Activated CD4-positive, alpha-beta T cell treated with anti-CD3 and anti-CD28 coated beads, Interleukin-10, Interleukin-2, amounts not matched to agents 100 ng/mL and 50 ng/mL, durations not matched to agents 16 hours and 8 hours (primary cell): Measurements from ENCODE around the gene RNF217.
"Not testable (repeated sequence)": the region's sequence is repeated elsewhere in the genome, so short reads cannot be mapped to it uniquely, and the experiment has no call there.

ENCODE experiments used
- DNase-seq: peaks from one replicate; pipeline ENCODE4 v3.0.0-alpha.2; 2020

RNF217 gene, protein sequence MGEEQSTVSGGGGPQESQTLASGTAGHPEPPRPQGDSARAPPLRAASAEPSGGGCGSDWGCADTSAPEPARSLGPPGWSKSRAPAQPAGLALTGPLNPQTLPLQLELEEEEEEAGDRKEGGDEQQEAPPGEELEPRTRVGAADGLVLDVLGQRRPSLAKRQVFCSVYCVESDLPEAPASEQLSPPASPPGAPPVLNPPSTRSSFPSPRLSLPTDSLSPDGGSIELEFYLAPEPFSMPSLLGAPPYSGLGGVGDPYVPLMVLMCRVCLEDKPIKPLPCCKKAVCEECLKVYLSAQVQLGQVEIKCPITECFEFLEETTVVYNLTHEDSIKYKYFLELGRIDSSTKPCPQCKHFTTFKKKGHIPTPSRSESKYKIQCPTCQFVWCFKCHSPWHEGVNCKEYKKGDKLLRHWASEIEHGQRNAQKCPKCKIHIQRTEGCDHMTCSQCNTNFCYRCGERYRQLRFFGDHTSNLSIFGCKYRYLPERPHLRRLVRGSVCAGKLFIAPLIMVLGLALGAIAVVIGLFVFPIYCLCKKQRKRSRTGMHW

DNA sequence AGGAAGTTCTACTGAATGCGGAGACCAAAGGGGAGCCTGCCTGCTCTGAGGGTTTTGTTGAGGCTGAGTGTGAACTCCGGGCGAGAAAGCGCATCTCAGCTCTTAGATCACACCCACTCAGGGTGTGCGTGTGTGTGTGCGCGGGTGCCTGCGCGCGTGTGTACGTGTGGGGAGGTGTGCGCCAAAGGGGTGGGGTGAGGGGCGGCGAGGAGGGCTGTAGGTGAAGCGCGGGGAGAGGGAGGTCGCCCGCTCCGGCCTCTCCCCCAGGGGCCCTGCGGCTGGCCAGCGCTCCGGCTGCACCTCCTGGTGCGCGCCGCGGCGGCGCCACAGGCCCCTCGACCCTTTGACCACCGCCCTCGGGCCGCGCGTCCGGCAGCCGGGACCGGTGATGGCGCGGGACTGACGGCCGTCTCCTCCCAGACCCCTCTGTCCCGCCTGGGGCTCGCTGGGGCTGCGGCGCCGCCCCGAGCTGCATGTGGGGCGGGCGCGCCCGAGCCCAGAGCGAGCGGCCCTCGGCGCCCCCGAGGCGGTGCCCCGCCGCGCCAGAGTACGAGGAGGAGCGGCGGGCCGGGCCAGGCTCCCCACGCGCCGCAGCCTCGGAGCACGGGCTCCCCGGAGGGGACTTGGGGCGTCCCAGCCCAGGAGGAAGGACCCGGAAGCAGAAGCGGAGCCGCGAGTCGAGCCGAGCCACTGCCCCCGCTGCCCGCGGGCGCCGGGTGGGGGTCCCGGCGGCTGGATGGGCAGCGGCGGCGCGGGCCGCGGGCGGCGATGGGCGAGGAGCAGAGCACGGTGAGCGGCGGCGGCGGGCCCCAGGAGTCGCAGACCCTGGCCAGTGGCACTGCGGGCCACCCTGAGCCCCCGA lies at the start of gene RNF217:
RNF217 (plus strand) TSS at position 661 of the 862 bp plus-strand sequence; CDS start at position 769, 108 bp downstream.
- peak; percentile 20 for DNase-seq

DNA sequence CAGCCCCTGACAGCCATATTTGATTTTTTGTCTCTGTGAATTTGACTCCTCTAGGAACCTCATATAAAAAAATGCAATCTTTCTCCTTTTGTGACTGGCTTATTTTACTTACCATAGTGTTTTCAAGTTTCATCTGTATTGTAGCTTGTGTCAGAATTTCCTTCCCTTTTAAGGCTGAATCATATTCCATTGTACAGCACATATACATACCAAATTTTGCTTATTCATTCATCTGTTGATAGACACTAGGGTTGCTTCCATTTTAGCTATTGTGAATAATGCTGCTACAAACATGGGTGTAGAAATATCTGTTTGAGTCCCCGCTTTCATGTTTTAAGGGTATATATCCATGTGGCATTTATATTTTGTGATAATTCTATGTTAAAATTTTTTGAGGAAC lies 49.2 kb upstream of the RNF217 start:
- DNase-seq: no peak

DNA sequence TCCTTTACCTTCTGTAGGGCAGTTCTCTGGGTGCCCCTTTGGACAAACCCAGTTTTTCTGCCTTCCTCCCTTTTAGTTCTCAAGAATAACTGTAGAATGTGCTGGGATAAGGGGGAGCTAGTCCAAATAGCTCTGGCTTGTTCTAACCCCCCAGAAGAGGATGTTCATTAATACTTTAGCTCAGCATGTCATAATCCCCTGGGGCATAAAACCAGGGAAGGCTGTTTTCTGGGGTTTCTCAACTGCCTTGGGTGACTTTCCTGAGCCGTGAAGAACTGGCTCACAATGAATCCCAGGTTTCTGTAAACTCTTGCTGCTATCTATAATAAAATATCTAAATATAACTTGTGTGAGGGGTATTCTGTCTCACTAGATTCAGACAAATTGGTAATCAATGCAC lies 44.5 kb upstream of the RNF217 start:
- no peak for DNase-seq

DNA sequence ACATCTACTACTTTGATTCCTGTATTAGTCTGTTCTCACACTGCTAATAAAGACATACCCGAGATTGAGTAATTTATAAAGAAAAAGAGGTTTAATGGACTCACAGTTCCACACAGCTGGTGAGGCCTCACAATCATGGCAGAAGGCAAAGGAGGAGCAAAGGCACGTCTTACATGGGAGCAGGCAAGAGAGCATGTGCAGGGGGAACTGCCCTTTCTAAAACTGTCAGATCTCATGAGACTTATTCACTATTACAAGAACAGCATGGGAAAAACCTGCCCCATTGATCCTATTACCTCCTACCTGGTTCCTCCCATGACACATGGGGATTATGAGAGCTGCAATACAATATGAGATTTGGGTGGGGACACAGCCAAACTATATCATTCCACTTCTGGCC lies 42.5 kb upstream of the RNF217 start:
- not testable (repeated sequence) for DNase-seq

DNA sequence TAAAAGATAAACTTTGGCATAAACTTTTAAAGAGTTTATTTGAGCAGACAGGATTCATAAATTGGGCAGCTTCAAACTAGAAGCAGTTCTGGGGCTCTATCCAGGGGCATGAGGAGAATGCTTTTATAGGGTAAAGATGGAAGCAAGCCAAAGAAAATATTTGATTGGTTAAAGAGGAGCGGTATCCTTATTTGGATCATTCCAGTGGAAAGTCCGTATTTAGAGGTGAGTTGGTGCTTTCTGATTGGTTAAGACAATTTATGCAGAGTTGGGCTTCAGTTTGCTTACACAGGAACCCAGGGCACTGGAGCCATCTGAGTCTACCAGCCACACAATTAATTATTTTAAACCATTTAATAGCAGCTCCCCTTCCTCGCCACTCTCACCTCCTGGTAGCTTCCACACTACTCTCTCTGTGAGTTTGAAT lies 37.9 kb upstream of the RNF217 start:
- DNase-seq: no peak

DNA sequence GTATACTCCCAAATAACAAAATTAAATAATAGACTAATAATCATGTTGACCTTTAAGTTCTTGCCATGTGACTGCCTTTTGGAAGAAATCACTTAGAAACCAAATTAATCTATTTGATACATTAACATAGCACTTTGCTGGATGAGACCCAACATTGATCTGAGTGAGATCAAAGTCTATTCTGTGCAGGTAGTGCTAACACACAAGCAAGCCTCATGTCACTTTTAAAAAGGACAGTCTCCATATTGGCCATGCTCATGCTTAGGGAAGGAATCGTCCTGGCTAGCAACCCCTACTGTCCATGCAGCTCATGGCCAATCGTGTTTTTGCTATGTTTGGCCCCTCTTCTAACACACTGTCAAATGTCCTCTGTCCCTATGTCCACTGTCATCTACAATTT lies 35.8 kb upstream of the RNF217 start:
- DNase-seq: no peak

DNA sequence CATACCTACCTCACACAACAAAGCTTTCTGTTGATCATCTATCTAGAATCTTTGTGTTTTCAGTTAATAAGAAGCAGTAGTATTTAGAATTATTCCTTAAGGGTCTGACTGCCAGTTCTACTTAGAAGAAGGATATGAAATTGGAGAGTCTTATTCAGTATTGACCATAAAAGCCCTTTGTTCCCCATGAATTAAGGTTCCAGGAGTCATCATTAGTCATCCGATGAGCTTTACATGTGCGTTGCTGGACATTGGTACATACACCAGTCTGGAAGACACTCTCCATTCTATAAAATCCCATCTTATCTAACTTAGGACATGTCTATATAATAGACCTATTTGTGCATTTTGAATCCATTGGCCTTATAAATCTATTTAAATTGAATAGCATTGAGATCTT lies 34.4 kb upstream of the RNF217 start:
- DNase-seq: no peak

DNA sequence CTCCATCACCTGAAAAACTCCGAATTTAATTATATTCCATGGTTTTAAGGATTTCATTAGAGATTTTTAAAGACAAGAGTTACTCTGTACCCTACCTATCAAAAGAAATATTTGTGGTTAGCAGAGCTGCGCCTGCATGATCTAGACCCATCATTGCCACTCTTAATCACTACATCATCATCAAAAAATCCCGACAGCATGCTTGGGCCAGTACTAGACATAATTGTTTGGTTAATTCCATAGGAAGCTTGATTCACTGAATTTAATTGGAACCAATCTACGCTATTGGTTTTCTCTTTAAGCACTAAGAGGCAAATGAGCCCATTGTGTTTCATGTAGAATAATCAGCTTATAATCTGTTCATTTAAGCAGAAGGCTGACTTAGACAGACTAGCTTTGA lies 33.4 kb upstream of the RNF217 start:
- no peak for DNase-seq

DNA sequence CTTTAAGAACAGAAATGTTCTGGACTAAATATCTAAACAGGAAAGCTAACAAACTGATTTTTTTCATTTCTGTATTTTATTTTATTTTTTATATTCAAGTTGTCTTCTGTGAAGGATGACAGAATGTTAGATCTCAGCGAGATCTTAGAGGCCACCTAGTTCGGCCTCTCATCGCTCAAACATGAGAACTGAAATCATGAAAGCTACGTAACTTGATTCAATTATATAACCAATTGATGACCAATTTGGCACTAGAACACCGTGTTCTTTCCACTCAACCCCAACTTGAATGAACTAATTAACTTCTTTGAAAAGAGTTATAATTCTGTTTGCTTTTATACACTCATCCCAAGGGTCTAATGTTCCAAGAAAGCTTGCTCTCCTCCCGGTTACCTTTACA lies 24.6 kb upstream of the RNF217 start:
- DNase-seq: no peak

DNA sequence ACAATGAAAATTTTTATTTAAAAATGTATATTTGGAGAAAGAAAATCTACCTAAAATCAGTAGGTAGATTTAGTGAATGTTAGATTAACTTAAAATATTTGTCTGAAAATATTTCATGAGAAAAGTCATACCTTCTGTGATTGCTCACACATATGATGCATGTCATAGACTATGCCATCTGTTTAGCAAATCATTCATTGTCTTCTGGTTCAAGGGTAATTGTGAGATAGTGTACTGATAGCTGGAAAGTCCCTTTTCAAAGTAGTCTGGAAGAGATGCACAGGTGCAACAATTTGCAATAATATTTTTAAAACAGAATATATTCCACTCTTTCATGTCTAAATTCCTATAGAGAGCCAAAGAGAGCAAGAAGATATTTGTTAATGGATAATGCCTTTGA lies 21.0 kb upstream of the RNF217 start:
- DNase-seq: no peak

DNA sequence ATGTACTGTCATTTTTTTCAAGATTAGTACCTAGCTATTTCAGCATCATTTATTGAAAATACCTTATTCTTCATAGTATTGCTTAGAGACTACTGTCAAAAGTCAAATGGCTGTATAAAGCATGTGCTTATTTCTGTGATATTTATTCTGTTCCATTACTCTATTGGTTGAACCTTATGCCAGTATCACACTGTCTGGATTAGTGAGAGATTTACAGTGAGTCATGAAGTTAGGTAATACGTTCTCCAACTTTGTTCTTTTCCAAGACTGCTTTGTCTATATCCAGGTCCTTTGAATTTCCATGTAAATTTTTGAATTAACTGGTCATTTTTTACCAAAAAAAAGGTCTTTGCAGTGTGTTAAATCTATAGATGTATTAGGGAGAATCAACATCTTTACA lies 18.6 kb upstream of the RNF217 start:
- DNase-seq: no peak

DNA sequence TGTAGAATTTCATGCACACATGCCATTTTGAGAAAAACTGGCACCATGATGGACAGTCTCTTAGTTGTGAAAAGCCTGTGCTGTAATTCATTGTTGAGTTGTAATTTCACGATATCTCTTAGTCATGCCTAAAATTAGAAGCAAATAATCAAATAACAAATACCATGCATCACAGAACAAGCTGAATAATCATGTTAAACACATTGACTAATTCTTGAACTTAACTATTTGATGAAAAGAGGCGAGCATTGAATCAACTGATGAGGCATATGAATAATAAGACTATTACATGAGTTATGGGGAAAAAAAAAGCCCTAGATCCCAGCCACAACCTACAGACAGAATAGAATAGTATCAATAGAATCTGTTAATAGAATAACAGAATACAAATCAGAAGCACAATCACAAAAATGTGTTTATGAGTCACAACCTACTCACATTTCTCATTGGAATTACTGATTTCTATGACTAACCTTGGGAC lies 14.2 kb upstream of the RNF217 start:
- DNase-seq: no peak

DNA sequence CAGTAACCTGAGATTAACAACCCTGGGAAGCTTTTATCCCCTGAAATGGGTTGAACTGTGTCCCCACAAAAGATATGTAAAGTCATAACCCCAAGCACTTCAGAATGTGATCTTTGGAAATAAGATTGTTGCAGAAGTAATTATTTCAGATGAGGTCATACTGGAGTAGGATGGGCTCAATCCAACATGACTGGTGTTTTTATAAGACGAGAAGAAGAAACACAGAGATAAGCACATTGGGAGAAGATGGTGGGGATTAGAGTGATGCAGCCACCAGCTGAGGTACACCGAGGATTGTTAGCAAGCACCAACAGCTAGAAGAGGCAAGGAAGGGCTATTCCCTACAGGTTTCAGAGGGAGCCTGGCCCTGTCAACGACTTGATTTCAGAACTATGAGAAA lies 12.5 kb upstream of the RNF217 start:
- DNase-seq: no peak

DNA sequence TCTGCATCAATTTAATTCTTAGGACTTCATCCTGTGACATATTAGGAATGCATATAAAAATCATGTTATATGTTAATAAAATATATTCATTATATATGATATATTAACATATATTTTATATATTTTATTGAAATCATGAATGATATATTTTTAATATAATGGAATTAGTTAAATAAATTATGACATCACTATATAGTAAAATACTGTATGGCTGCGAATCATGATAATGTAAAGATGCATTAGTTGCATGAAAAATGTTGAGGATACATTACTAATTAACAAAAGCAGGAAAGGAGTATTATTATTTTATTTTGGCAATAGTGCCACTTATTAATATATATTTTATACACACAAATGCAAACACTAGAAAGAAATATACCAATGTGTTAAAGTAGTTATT lies 8.4 kb upstream of the RNF217 start:
- DNase-seq: no peak

DNA sequence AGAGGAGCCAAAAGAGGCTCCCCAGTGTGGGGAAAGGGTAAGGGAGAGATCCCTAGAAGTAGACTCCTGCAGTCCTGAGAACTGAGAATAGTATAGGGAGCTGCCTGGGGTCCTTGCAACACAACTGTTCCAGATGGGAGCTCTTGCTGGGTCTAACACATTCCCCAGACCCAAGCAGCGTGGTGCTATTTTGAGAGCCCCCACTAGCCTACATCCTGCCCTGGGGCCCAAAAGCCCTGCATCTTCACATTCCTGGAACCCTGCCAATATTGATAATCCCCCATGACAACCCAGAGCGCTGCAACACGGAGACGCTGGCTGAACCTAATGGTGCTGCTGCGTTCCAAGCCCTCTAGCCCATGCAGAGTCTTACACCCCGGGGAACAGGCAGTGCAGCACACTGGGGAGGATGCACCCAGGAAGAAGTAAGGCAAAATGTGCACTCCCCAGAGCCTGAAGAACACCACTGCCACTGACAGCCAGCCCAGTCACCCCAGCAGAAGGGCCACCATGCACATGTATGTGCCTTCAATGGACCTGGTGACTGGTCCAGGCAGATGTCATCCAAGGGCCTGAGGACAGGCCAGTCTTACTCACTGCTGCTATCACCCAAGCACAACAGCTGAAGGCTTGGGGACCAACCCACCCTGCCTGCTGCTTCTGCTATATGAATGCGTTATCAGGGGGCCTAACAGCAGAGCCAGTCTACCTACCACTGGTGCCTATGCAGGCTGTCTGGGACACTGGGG lies 7.0 kb upstream of the RNF217 start:
- no peak for DNase-seq

DNA sequence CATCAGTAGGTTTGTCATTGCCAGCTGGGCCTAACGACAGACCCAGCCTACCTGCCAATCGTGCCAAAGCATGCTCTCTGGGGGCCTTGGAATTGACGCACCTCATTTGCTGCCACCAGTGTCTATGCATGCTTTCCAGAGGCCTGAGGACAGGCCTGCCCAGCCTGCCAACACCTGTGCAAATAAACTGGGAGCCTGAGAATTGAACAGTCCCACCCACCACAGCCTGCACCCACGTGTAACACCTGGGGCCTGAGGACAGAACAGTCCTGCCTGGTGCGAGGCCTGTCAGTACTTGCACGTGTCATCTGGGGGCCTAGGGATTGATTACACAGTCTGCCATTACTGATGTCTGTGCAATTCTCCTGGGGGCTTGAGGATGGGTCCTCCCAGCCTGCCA lies 6.2 kb upstream of the RNF217 start:
- no peak for DNase-seq

DNA sequence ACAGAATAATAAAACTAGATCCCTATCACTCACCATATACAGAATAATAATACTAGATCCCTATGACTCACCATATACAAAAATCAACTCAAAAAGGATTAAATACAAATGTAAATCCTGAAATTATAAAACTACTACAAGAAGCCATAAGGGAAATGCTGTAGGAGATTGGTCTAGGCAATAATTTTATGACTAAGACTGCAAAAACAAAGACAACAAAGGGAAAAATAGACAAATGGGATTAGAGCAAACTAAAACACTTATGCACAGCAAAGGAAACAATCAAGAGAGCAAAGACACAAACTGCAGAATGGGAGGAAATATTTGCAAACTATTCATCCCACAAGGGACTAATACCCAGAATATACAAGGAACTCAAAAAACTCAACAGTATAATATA lies 4.1 kb upstream of the RNF217 start:
- no peak for DNase-seq

DNA sequence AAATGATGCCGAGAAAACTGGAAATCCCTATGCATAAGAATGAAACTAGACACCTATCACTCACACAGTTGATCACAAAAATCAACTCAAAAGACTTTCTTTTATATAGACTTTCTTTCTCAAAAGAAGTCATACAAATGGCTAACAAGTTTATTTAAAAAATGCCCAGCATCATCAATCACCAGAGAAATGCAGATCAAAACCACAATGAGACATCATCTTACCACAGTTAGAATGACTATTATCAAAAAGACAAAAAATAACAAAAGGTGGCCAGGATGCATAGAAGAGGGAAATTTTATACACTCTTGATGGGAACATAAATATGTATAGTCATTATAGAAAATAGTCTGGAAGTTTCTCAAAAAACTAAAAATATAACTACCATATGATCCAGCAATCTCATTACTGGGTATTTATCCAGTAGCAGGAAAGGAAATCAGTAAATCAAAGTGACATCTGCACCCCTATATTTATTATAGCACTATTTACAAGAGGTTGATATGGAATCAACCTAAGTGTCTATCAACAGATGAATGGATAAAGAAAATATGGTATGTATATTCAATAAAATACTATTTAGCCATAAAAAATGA lies 3.4 kb upstream of the RNF217 start:
- peak; percentile 11 for DNase-seq

DNA sequence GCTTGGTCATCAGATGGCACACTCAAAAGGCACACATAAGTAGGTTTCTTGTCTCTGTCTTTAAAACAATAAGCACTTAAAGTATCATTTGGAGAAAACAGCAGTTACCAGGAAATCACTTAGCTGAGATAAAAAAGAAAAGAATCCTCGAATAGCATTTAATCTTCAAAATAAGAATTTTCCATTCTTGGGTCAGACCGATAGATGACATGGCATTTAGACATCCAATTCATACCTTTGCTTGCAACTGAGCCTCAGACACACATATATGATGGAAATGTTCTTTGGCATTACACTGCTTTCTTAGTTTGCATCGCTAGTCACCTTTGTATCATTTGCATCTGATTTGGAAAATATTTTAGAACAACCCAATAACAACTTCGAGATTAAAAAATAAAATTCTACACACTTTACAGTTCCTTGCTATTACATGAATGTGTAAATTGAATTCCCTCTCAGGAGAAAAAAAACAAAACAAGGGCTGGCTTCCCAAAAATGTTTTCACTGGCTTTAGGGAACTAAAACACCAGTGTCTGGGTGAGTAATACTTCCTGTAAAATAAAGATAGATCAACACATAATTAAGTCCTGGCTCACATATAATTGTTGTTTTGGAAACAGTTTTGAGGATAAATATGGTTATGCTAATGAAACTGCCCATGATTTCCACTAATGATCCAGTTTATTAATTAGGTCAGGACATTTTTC lies 1.3 kb upstream of the RNF217 start:
- DNase-seq: no peak

DNA sequence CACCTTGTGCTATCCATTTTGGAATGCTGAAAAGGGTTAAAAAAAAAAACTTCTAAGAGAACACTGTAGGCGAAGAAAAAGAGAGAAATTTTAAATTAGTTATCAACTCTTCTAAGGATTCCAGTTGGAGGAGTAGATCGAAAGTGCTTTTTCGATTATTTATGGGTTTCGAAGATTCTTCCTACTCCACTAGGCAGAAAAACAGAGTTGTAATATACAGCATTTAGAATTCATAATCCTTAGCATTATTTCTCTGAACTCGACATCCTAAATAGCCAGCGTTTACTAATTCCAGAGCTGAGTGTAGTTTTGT lies 817 bp upstream of the RNF217 start:
- DNase-seq: no peak

DNA sequence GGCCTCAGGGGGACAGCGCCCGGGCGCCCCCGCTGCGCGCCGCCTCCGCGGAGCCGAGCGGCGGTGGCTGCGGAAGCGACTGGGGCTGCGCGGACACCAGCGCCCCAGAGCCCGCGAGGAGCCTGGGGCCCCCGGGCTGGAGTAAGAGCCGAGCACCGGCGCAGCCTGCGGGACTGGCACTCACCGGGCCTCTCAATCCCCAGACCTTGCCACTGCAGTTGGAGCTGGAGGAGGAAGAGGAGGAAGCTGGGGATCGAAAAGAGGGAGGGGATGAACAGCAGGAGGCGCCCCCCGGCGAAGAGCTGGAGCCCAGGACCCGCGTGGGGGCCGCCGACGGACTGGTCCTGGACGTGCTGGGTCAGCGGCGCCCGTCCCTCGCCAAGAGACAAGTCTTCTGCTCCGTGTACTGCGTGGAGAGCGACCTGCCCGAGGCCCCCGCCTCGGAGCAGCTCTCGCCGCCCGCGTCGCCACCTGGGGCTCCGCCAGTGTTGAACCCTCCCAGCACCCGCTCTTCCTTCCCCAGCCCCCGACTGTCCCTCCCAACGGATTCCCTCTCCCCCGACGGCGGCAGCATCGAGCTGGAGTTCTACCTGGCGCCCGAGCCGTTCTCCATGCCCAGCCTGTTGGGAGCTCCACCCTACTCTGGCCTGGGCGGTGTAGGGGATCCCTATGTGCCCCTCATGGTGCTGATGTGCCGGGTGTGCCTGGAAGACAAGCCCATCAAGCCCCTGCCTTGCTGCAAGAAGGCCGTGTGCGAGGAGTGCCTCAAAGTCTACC lies 590 bp downstream of the RNF217 start:
- peak; percentile 8 for DNase-seq
